ENCODE results near the gene CEACAM19.
"Not testable (repeated sequence)": the region's sequence is repeated elsewhere in the genome, so short reads cannot be mapped to it uniquely, and the experiment has no call there.

CEACAM19 gene

DNA sequence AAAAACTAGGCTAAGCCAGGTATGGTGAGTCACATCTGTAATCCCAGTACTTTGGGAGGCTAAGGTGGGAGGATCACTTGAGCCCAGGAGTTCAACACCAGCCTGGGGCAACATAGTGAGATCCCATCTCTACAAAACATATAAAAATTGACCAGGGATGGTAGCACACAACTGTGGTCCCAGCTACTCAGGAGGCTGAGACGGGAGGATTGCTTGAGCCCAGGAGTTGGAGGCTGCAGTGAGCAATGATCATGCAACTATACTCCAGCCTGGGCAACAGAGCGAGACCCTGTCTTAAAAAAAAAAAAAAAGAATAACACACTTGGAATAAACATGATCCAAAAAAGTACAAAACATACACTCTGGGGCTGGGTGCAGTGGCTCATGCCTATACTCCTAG lies 1.3 kb upstream of the CEACAM19 start:
- in situ Hi-C loops (cut with HindIII; ENCODE audit: low sequenced_read_pairs): not testable (repeated sequence)

DNA sequence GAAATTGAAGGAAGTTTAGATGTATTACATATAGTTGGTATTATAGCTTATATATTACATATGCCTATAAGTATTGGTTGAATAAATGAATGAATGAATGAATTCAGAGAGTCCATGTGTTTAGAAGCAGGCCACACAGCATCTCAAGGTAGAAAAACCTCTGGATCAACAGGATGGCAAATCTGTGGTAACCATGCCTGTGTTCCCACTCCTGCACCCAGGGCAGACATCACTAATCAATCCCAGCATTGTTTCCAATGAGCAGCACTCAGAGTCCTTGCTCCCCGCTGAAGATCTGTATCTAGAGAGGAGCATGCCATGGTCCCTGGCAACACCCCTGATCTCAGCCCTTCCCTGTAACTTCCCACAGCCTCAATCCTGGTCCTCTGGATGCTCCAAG lies 944 bp downstream of the CEACAM19 start:
- in situ Hi-C loops (cut with HindIII; ENCODE audit: low sequenced_read_pairs): no loop called here

DNA sequence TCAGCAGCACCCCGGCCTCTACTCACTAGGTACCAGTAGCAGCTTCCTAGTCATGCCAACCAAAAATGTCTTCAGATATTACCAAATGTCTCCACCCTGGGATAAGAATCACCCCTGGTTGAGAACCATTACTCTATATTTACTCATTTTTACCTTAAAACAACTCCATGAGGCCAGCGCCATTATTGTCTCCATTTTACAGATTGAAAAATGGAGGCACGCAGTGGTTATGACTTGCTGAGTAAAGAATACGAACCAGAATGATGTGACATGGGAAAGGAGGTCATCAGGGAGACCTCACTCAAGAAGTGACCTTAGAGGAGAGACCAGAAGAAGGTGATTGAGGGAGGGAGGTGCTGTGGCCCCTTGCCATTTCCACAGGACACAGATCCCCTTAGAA lies 2.2 kb downstream of the CEACAM19 start:
- in situ Hi-C loops (cut with HindIII; ENCODE audit: low sequenced_read_pairs): no loop called here

DNA sequence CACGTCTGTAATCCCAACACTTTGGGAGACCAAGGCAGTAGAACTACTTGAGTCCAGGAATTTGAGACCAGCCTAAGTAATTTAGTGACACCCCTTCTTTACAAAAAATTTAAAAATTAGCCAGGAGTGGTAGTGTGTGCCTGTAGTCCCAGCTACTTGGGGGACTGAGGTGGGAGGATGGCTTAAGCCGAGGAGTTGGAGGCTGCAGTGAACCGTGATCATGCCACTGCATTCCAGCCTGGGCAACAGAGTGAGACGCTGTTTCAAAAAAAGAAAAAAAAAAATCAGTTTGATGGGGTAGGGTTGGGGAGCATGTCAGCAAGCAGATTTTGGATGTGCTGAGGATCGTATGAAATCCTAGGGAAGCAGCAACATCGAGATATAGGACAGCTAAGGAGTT lies 4.2 kb downstream of the CEACAM19 start:
- in situ Hi-C loops (cut with HindIII; ENCODE audit: low sequenced_read_pairs): no loop called here

DNA sequence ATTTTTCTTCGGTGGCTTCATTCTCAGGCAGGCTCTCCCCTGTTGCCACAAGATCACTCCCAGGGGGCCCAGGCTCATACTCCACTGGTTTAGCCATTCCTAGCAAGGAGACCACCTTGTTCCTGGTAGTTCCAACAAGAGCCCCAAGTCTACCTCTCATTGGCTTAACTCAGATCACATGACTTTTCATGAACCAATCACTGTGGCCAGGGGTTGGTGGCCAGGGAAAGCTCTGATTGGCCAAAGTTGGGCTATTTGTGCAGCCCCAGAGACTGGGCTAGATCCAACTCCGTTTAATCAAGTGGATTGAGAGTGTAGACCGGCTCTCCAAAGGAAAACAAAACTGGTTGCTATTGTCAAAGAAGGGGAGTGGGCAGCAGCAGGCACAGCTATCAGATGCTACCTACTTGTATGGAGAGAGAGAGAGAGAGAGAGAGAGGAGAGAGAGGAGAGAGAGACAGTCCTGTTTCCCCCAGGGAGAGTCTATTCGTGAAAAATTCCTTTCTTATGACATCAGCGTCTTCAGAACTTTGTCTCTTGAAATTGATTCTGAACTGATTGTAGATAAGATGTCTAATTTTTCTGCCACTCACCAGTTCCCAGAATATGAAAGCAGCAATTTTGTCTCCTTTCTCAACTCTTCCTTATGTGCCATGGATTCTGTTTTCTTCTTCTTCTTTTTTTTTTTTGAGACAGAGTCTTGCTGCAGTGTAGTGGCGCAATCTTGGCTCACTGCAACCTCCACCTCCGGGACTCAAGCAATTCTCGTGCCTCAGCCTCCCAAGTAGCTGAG lies 5.9 kb downstream of the CEACAM19 start:
- in situ Hi-C loops (cut with HindIII; ENCODE audit: low sequenced_read_pairs): no loop called here

DNA sequence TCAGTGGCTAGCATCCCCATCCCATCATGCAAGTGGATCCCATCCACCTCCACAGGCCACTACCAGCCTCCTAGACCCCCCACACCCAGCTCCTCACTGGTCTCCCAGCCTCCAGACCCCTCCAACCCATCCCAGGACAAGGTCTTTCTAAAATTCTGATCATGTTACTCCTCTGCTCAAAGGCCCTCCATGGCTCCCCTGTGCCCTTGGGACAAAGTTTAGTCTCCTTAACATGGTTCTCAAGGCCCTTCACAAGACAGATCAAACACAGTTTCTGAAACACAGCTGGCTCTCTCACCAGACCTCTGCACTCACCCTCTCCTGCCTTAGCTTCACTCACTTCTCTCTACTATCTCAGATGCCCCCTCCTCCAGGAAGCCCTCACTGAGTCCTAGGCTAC lies 9.3 kb downstream of the CEACAM19 start:
- in situ Hi-C loops (cut with HindIII; ENCODE audit: low sequenced_read_pairs): no loop called here

DNA sequence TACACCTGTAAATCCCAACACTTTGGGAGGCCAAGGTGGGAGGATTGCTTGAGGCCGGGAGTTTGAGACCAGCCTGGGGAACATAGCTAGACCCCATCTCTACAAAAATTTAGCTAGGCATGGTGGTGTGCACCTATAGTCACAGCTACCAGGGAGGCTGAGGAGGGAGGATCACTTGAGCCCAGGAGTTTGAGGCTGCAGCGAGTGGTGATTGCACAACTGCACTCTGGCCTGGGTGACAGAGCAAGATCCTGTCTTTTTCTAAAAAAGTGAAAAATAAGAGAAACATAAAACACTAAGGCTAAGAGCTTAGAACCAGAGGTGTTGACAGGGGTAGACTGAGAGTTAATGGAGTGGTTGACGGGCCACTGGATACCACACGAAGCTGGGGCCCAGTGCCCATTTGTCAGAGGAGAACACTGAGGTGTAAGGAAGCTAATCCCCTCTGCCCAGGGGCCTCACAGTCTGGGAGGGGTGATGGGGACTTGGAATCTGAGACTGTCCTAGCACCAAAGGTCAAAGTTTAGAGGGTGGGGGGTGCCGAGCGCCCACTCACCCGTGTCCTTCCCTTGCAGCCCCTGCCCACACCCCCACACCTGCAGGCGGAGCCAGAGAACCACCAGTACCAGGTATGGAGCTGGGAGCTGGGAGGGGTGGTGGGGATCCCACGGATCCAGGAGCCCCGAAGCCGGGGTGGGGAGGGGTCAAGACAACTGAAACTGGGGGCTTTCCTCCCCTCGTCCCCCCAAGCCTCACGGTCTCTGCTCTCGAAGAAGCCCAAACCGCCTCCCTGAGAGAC lies 10.9 kb downstream of the CEACAM19 start:
- in situ Hi-C loops (cut with HindIII; ENCODE audit: low sequenced_read_pairs): no loop called here

DNA sequence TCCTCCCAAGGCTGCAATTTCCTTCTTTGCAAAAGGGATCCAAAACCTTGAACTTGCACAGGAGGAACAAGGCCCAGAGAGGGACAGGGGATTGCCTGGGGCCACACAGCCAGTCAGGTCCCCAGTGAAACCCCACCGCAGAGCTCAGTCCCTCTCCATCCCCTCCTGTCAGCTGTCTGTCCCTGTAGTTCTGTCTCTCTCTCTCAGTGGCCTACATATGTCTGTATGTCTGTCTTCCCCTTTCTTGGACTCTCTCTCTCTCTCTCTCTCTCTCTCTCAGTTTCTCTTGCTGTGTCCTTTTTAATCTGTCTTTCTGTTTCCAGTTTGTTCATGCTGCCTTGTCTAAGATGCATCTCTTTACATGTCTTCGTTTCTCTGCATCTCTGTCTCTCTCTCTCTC lies 11.5 kb downstream of the CEACAM19 start:
- in situ Hi-C loops (cut with HindIII; ENCODE audit: low sequenced_read_pairs): no loop called here

DNA sequence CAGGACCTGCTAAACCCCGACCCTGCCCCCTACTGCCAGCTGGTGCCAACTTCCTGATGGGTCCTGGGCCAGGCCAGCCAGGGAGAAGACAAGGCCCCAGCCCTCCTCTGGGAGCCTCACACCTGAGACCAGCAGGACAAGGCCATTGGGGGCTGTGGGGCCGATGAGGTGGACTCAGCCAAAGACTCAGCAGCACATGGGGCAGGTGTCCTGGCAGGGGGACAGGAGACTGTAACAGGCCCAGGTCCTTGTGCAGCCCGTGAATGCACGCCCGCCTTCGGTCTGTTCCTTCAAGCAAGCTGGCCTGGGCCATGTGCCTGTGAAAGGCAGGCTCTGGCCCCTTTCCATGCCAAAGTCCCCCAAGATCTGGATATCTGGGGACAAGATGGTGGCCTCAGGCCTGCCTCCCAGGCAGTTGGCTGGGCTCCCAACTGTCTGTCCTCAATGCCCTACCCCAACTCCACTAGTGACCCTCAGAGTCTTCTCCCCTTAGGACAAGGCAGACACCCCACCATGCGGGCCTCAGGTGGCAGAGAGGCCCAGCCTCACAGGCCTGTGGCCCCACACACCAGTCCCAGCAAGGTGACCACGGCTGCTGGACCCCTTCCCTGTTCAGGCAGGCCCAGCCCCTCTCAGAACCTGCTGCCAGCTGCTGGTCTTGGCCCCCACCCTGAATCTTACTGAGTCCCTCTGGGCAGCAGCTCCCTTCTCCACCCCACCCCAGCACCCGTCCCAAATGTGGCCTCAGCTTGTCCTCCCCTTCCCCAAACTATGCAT lies 12.3 kb downstream of the CEACAM19 start:
- in situ Hi-C loops (cut with HindIII; ENCODE audit: low sequenced_read_pairs): no loop called here

DNA sequence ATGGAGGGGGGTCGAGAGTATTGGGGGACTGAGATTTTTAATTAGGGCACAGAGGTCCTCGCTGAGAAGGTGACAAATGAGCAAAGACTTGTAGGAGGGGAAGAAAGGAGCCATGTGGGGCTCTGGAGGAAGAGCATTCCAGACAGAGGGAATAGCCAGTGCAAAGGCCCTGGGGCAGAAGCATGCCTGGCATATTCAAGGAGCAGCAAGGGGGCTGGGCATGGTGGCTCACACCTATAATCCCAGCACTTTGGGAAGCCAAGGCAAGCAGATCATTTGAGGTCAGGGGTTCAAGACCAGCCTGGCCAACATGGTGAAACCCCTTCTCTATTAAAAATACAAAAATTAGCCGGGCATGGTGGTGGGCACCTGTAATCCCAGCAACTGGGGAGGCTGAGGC lies 13.1 kb downstream of the CEACAM19 start:
- in situ Hi-C loops (cut with HindIII; ENCODE audit: low sequenced_read_pairs): not testable (repeated sequence)

DNA sequence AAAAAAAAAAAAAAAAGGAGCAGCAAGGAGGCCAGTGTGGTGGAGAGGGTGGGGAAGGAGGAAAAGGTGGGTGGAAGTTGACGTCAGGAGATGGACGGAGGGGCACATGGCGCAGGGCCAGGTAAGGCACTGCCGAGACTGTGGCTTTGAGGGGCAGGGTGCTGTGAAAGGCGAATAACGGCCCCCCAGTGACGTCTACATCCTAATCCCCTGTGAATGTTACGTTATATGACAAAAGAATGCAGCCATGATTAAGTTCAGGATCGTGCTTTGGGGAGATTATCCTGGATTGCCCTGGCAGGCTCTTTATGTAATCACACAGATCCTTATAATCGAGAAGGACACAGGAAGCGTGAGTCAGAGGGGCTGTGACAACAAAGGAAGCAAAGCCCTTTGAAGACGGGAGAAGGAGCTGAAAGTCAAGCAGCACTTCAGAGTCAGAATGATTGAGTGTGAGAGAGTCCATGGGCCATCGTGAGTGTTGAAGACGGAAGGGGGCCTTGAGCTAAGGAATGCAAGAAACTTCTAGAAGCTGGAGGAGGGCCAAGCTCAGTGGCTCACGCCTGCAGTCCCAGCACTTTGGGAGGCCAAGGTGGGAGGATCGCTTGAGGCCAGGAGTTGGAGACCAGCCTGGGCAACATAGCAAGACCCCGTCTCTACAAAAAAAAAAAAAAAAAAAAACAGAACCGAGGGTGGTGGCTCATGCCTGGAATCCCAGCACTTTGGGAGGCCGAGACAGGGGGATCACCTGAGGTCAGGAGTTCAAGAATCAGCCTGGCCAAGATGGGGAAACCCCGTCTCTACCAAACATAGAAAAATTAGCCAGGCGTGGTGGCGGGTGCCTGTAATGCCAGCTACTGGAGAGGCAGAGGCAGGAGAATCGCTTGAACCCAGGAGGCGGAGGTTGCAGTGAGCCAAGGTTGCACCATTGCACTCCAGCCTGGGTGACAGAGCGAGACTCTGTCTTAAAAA lies 13.9 kb downstream of the CEACAM19 start:
- in situ Hi-C loops (cut with HindIII; ENCODE audit: low sequenced_read_pairs): no loop called here

DNA sequence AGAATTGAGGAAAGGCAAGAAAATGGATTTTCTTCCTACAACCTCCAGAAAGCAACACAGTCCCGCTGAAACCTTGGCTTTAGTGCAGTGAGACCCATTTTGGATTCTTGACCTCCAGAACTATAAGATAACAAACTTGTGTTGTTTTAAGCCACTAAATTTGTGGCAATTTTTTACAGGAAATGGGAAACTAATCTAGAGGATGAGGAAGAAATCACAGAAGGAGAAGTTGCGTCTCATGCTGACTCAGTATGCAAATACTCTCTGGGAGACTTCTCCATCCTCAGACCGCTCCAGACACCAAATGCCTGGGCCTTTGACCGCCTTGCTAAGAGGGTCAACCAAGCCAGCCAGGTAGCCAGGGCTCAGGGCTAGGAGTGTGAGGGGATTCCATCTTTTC lies 14.6 kb downstream of the CEACAM19 start:
- in situ Hi-C loops (cut with HindIII; ENCODE audit: low sequenced_read_pairs): no loop called here

DNA sequence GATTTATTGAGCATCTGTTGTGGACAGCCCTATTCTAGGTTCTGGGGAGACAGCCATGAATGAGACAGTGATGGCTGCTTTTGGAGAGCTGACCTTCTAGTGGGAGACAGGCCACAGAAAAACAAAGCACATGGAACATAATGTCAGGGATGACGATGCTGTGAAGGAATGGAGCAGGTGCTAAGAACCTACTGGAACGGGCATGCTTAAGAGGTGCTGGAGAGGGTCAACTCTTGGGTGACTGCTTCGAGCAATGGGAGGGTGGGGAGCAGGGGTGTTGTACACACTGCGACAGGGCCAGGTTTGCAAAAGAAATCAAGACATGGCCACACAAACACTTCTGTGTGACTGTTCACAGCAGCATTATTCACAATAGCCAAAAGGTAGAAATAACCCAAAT lies 15.6 kb downstream of the CEACAM19 start:
- in situ Hi-C loops (cut with HindIII; ENCODE audit: low sequenced_read_pairs): no loop called here

DNA sequence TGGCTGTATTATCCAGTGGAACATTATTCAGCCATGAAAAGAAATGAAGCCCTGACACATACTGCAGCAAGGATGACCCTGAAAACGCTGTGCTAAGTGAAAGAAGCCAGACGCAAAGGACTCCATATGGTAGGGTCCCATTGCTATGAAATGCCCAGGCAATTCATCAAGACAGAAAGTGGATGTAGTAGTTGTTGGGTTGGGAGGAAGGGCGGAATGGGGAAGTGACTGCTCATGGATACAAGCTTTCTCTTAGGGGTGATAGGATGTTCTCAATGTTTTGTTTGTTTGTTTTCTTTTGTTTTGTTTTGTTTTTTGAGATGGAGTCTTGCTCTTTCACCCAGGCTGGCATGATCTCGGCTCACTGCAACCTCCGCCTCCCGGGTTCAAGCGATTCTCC lies 16.6 kb downstream of the CEACAM19 start:
- in situ Hi-C loops (cut with HindIII; ENCODE audit: low sequenced_read_pairs): no loop called here

DNA sequence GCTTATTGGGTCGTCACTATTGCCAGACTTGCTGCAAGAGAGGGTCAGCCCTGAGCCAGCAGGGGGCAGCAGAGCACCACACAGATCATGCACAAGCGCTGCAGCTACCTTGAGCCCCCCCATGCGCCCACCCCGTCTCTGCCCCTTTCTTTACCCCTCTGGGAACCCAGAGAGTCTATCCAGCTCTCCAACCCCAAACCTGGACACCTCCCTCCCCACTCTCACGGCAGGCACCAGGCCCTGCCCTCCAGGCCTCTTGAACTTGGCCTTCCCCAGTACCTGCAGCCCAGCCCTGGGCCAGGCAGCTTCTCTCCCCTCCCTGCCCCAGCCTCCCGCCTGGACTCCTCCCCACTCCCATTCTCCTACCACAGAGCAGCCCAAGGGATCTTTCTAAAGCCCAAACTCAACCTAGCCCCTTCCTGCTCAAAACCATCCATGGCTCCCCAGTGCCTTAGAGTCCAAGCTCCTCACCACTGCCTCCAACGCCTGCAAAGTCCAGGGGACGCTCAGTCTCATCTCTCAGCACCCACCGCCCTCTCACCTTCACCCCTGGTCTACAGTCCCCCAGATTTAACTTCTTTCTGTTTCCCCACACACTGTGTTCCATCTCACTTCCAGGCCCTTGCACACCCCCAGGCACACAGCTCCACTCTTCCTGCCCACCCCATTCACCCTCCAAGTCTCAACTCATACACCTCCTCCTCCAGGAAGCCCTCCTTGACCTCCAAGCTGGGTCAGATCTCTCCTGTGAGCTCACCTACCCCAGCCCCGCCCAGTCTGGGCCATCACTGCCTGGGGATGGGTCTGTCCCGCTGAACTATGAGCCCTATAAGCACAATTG lies 18.2 kb downstream of the CEACAM19 start:
- in situ Hi-C loops (cut with HindIII; ENCODE audit: low sequenced_read_pairs): no loop called here

DNA sequence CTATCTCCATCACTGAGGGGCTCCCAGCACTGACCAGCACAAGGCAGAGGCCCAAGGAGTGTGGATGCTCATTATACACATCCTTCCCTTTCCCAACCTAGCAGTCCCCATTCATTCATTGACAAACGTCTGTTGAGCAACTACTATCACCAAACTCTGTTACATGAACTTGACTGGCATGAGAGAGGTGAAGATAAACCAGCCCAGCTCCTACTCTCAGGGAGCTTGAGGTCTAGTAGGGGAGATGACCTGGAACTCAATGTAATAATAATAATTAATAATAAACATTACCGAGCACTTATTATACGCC lies 18.8 kb downstream of the CEACAM19 start:
- in situ Hi-C loops (cut with HindIII; ENCODE audit: low sequenced_read_pairs): no loop called here

DNA sequence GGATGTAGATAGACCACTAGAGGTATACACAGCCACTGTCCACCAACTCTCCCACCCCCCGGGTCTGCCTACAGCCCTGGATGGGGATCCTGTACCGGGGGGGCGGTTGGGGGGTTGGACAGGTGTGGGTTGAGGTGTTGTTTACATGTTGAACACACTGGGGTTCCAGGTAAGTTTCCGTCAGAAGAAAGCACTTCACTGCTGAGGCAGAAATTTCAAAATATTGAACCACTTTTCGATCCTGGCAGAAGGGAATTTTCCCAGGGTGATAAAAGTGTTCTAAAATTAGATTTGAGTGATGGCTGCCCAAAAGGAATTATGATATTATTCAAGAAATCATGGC lies 21.1 kb downstream of the CEACAM19 start:
- in situ Hi-C loops (cut with HindIII; ENCODE audit: low sequenced_read_pairs): no loop called here

DNA sequence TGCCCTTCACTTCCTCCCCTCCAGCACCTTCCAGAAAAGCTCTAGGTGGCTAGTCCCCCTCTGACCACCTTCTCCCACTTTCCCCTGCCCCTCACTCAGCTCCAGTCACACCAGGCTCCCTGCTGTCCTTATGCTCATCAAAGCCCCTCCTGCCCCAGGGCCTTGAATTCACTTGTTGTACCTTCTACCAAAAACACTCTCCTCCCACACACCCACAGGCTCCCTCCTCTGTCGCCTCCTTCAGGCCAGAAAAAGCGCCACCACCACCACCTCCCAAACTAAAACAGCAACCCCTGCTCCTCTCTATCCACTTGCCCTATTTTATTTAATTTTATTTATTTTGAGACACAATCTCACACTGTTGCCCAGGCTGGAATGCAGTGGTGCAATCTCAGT lies 22.9 kb downstream of the CEACAM19 start:
- in situ Hi-C loops (cut with HindIII; ENCODE audit: low sequenced_read_pairs): no loop called here

DNA sequence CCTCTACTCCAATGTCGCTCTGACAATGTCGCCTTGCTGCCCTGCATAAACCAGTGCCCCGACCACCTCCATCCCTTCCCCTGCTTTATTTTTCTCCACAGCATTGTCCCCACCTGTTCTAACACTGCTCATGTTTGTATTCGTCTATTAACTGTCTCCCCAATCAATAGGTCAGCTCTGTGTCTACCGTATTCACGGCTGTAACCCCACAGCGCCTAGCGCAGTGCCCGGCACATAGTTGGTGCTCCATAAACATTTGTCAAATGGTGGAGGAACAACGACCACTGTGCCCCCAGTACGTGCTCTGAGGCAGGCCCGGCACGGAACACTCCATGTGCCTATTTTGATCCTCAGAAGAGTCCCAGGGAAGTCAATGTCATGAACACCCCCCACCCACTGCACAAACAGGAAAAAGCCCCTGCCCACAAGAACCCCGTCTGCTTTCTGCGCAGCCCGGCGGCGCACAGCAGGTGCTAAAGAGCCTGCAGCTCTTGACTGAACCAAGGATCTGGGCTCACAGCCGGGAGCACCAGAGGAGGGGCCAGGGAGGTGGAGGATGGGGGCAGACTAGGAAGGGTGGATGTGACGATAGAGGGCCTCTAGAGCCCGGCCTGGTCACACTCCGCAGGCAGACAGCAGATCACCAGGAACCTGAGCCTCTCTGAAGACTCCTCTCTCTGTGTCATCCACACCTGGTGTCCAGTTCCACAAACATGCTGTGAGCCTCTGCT lies 25.8 kb downstream of the CEACAM19 start:
- in situ Hi-C loops (cut with HindIII; ENCODE audit: low sequenced_read_pairs): no loop called here
